Endothelial cell of umbilical vein (primary cell): ENCODE data around the gene SIPA1L3.

Source experiments
- CTCF ChIP-seq, 2 donors: IDR thresholded peaks; 1 replicate in 1 of 2; 2 replicates in 1 of 2; pipeline ENCODE4 v1.5.1; 2011; ENCODE audit warnings: low read length in 2 of 2, mild to moderate bottlenecking in 2 of 2, moderate library complexity in 2 of 2, control low read depth in 1 of 2, inconsistent platforms in 1 of 2, low read depth in 1 of 2; ENCODE audit not compliant: insufficient read depth in 1 of 2; ENCODE audit errors: extremely low read depth in 1 of 2
- EZH2 ChIP-seq: IDR thresholded peaks from 2 replicates; pipeline ENCODE4 v1.6.1; 2012; ENCODE audit warnings: borderline replicate concordance, low read depth, mild to moderate bottlenecking, moderate library complexity, low read length, inconsistent platforms; ENCODE audit not compliant: severe bottlenecking
- MYC ChIP-seq: IDR thresholded peaks from one replicate; pipeline ENCODE4 v1.6.1; 2011; ENCODE audit warnings: mild to moderate bottlenecking, low read depth, low read length
- POLR2A ChIP-seq: IDR thresholded peaks from 2 replicates; pipeline ENCODE4 v1.6.1; 2012; ENCODE audit warnings: low read depth, mild to moderate bottlenecking, control low read depth, low read length

- TF ChIP-seq CTCF (IDR thresholded peaks at IDR 0.05; ENCODE audit: extremely low read depth in 1 of 2, insufficient read depth in 1 of 2, low read depth in 1 of 2, low read length in 2 of 2) (no peak), MYC (no peak), EZH2 (no peak), POLR2A (no peak)
Measured at GRCh38 chr19:38107129-38107528, 200.1 kb downstream of the SIPA1L3 start.
